SJCRH30 (cell line): ENCODE results near the gene PFKL. TPM values are rescaled to one million over a fixed set of nuclear protein-coding genes. Genes with fewer than 3 reads are reported as not detected.

Experiments
- DNase-seq, 2 experiments: peaks; one replicate each; pipeline ENCODE4 v3.0.0-alpha.2; 2015 to 2020
- H3K27ac ChIP-seq: fragments of 250-450 bp; sonication (Bioruptor Pico); 2 replicates; pipeline ENCODE4 v1.5.1; 2020; ENCODE audit warnings: mild to moderate bottlenecking, moderate library complexity
- H3K27me3 ChIP-seq: fragments of 250-450 bp; sonication (Bioruptor Pico); 2 replicates; pipeline ENCODE4 v1.5.1; 2020; ENCODE audit warnings: mild to moderate bottlenecking, moderate library complexity
- H3K36me3 ChIP-seq: fragments of 250-450 bp; sonication (Bioruptor Pico); 2 replicates; pipeline ENCODE4 v1.5.1; 2020; ENCODE audit warnings: mild to moderate bottlenecking, moderate library complexity
- H3K4me1 ChIP-seq: fragments of 250-450 bp; sonication (Bioruptor Pico); 2 replicates; pipeline ENCODE4 v1.5.1; 2020; ENCODE audit warnings: mild to moderate bottlenecking, moderate library complexity
- H3K4me3 ChIP-seq: fragments of 250-450 bp; sonication (Bioruptor Pico); 2 replicates; pipeline ENCODE4 v1.5.1; 2020; ENCODE audit warnings: mild to moderate bottlenecking, moderate library complexity
- H3K9me3 ChIP-seq: fragments of 250-450 bp; sonication (Bioruptor Pico); replicated peaks from 2 replicates; pipeline ENCODE4 v1.5.1; 2020; ENCODE audit warnings: mild to moderate bottlenecking, moderate library complexity
- total RNA-seq: library from RNA; depleted of rRNA; stranded (reverse); fragments of >200 nt; shearing (Covaris generic); gene quantifications from 2 replicates; pipeline ENCODE4 v1.2.3, GENCODE V29; 2014

Gene PFKL
- total RNA-seq, 1 experiment from 2014 or later: 50.7 TPM

GRCh38 chr21:44320847-44321246 lies 21.0 kb downstream of the PFKL start:
- H3K9me3 ChIP-seq: no peaks in the 10 kb centered on the region
- no peak overlapping the region for H3K4me3 ChIP-seq
- H3K4me1 ChIP-seq: no peaks in the 10 kb centered on the region
- no peaks in the 10 kb centered on the region for H3K27me3 ChIP-seq
- no peak for DNase-seq
- no peaks in the 10 kb centered on the region for H3K36me3 ChIP-seq
- no peak overlapping the region for H3K27ac ChIP-seq

- Histone ChIP-seq H3K27ac (no peak overlapping the region), H3K36me3 (no peaks in the 10 kb centered on the region), H3K9me3 (no peaks in the 10 kb centered on the region), H3K27me3 (no peaks in the 10 kb centered on the region), H3K4me3 (no peak overlapping the region), H3K4me1 (no peaks in the 10 kb centered on the region)
- DNase-seq: no peak
These were observed 22.1 kb downstream of the PFKL start for GRCh38 chr21:44321846-44322450.

- H3K9me3 ChIP-seq: no peaks in the 10 kb centered on the region
These were observed 22.9 kb downstream of the PFKL start for GRCh38 chr21:44322621-44323325.

GRCh38 chr21:44323591-44323990 lies 23.7 kb downstream of the PFKL start:
- Histone ChIP-seq H3K27me3 (no peaks in the 10 kb centered on the region), H3K36me3 (no peaks in the 10 kb centered on the region)

More at GRCh38 chr21:44322621-44323325, 22.9 kb downstream of the PFKL start:
- Histone ChIP-seq H3K4me3 (no peak overlapping the region), H3K4me1 (no peaks in the 10 kb centered on the region), H3K27ac (no peak overlapping the region), H3K27me3 (no peaks in the 10 kb centered on the region), H3K36me3 (no peaks in the 10 kb centered on the region)
- DNase-seq: no peak

GRCh38 chr21:44324106-44324853 lies 24.4 kb downstream of the PFKL start:
- Histone ChIP-seq H3K36me3 (no peaks in the 10 kb centered on the region), H3K27ac (no peak overlapping the region), H3K27me3 (no peaks in the 10 kb centered on the region), H3K9me3 (no peaks in the 10 kb centered on the region), H3K4me1 (no peaks in the 10 kb centered on the region), H3K4me3 (no peak overlapping the region)
- no peak for DNase-seq

More at GRCh38 chr21:44323591-44323990, 23.7 kb downstream of the PFKL start:
- H3K4me1 ChIP-seq: no peaks in the 10 kb centered on the region
- H3K27ac ChIP-seq: no peak overlapping the region
- H3K4me3 ChIP-seq: no peak overlapping the region
- H3K9me3 ChIP-seq: no peaks in the 10 kb centered on the region
- no peak for DNase-seq

GRCh38 chr21:44324854-44325107 lies 24.9 kb downstream of the PFKL start:
- Histone ChIP-seq H3K4me3 (no peak overlapping the region), H3K36me3 (no peaks in the 10 kb centered on the region), H3K4me1 (no peaks in the 10 kb centered on the region), H3K27me3 (no peaks in the 10 kb centered on the region), H3K27ac (no peak overlapping the region), H3K9me3 (no peaks in the 10 kb centered on the region)
- no peak for DNase-seq

- no peaks in the 10 kb centered on the region for H3K36me3 ChIP-seq
- H3K4me1 ChIP-seq: no peaks in the 10 kb centered on the region
- no peak overlapping the region for H3K27ac ChIP-seq
- no peak for DNase-seq
- no peaks in the 10 kb centered on the region for H3K9me3 ChIP-seq
- H3K4me3 ChIP-seq: no peak overlapping the region
- H3K27me3 ChIP-seq: no peaks in the 10 kb centered on the region
These were observed 25.8 kb downstream of the PFKL start for GRCh38 chr21:44325386-44326271.

- DNase-seq: no peak
- no peak overlapping the region for H3K4me3 ChIP-seq
- H3K4me1 ChIP-seq: no peaks in the 10 kb centered on the region
- no peaks in the 10 kb centered on the region for H3K36me3 ChIP-seq
- H3K27ac ChIP-seq: no peak overlapping the region
- H3K9me3 ChIP-seq: no peaks in the 10 kb centered on the region
- H3K27me3 ChIP-seq: no peaks in the 10 kb centered on the region
These were observed 26.4 kb downstream of the PFKL start for GRCh38 chr21:44326272-44326647.

GRCh38 chr21:44326716-44327602 lies 27.1 kb downstream of the PFKL start:
- Histone ChIP-seq H3K9me3 (no peaks in the 10 kb centered on the region), H3K27ac (no peak overlapping the region), H3K36me3 (no peaks in the 10 kb centered on the region), H3K4me1 (no peaks in the 10 kb centered on the region), H3K4me3 (no peak overlapping the region), H3K27me3 (no peaks in the 10 kb centered on the region)
- no peak for DNase-seq

- H3K27ac ChIP-seq: no peak overlapping the region
- H3K27me3 ChIP-seq: no peaks in the 10 kb centered on the region
- no peaks in the 10 kb centered on the region for H3K36me3 ChIP-seq
- H3K4me1 ChIP-seq: no peaks in the 10 kb centered on the region
- DNase-seq: no peak
- no peaks in the 10 kb centered on the region for H3K9me3 ChIP-seq
- no peak overlapping the region for H3K4me3 ChIP-seq
These were observed 27.7 kb downstream of the PFKL start for GRCh38 chr21:44327603-44327974.

GRCh38 chr21:44328242-44328895 lies 28.5 kb downstream of the PFKL start:
- no peak overlapping the region for H3K27ac ChIP-seq
- no peaks in the 10 kb centered on the region for H3K36me3 ChIP-seq
- H3K27me3 ChIP-seq: no peaks in the 10 kb centered on the region
- no peaks in the 10 kb centered on the region for H3K4me1 ChIP-seq
- no peak for DNase-seq
- no peak overlapping the region for H3K4me3 ChIP-seq
- H3K9me3 ChIP-seq: no peaks in the 10 kb centered on the region

- Histone ChIP-seq H3K27me3 (no peaks in the 10 kb centered on the region), H3K27ac (no peak overlapping the region), H3K9me3 (no peaks in the 10 kb centered on the region), H3K36me3 (no peaks in the 10 kb centered on the region), H3K4me3 (no peak overlapping the region), H3K4me1 (no peaks in the 10 kb centered on the region)
- no peak for DNase-seq
These were observed 29.4 kb downstream of the PFKL start for GRCh38 chr21:44329086-44329889.

GRCh38 chr21:44329971-44330681 lies 30.3 kb downstream of the PFKL start:
- no peaks in the 10 kb centered on the region for H3K4me1 ChIP-seq
- H3K9me3 ChIP-seq: no peaks in the 10 kb centered on the region
- no peak overlapping the region for H3K4me3 ChIP-seq
- H3K27ac ChIP-seq: no peak overlapping the region
- no peaks in the 10 kb centered on the region for H3K27me3 ChIP-seq
- DNase-seq: no peak
- H3K36me3 ChIP-seq: no peaks in the 10 kb centered on the region
